ENCODE data around the gene ITGA6.

ITGA6 gene

GRCh38 chr2:172464400-172465129 lies 37.2 kb downstream of the ITGA6 start:
- ChIA-PET CTCF (interaction anchor here (0.7 to 1.8 kb wide), 7 partner anchors 23 to 337 kb away, joined by 3 to 7 read pairs (median 3); no protein-coding TSS in a partner anchor), POLR2A (no interaction called here)
- DNase-seq (ENCODE audit: extremely low spot score): no peak
- TF ChIP-seq ZNF384 (IDR thresholded peaks at IDR 0.05) (no peak), FOXM1 (IDR thresholded peaks at IDR 0.05; ENCODE audit: borderline replicate concordance) (no peak)

- TF ChIP-seq HDGF (IDR thresholded peaks at IDR 0.05; ENCODE audit: borderline replicate concordance) (no peak), L3MBTL2 (conservative IDR thresholded peaks at IDR 0.05) (peak; percentile 79)
- DNase-seq (ENCODE audit: extremely low spot score): peak; percentile 66
- ChIA-PET CTCF (interaction anchor here (0.7 to 1.8 kb wide), 7 partner anchors 10 to 338 kb away, joined by 3 to 7 read pairs (median 3); no protein-coding TSS in a partner anchor), POLR2A (no interaction called here)
These were observed 38.3 kb downstream of the ITGA6 start for GRCh38 chr2:172465417-172466334.

GRCh38 chr2:172467382-172467781 lies 40.0 kb downstream of the ITGA6 start:
- POLR2A ChIA-PET: no interaction called here
- CTCF ChIA-PET: interaction anchor here (0.6 to 1.0 kb wide), 3 partner anchors 38 to 182 kb away, joined by 3 read pairs; no protein-coding TSS in a partner anchor
- TF ChIP-seq HDGF (IDR thresholded peaks at IDR 0.05; ENCODE audit: borderline replicate concordance) (no peak), TARDBP (IDR thresholded peaks at IDR 0.05) (no peak)
- no peak for DNase-seq (ENCODE audit: extremely low spot score)

GRCh38 chr2:172470958-172471922 lies 43.9 kb downstream of the ITGA6 start:
- DNase-seq (ENCODE audit: extremely low spot score): no peak
- POLR2A ChIA-PET: no interaction called here
- no peak for TF ChIP-seq FOXK2 (IDR thresholded peaks at IDR 0.05)
- no peak for TF ChIP-seq L3MBTL2 (conservative IDR thresholded peaks at IDR 0.05)
- no peak for TF ChIP-seq SUZ12 (IDR thresholded peaks at IDR 0.05)
- no peak for TF ChIP-seq ARNT (IDR thresholded peaks at IDR 0.05)
- no peak for TF ChIP-seq NFRKB (IDR thresholded peaks at IDR 0.05)
- TF ChIP-seq FOXM1 (IDR thresholded peaks at IDR 0.05; ENCODE audit: borderline replicate concordance): no peak
- TF ChIP-seq BHLHE40 (IDR thresholded peaks at IDR 0.05; ENCODE audit: borderline replicate concordance): no peak
- no peak for TF ChIP-seq FOXA1 (IDR thresholded peaks at IDR 0.05)
- no peak for TF ChIP-seq HDGF (IDR thresholded peaks at IDR 0.05; ENCODE audit: borderline replicate concordance)
- no peak for TF ChIP-seq ELF4 (IDR thresholded peaks at IDR 0.05)
- no peak for TF ChIP-seq PKNOX1 (IDR thresholded peaks at IDR 0.05)
- CTCF ChIA-PET: no interaction called here

- POLR2A ChIA-PET: no interaction called here
- TF ChIP-seq PKNOX1 (IDR thresholded peaks at IDR 0.05) (peak; percentile 87), NFRKB (IDR thresholded peaks at IDR 0.05) (no peak)
- DNase-seq (ENCODE audit: extremely low spot score): peak; percentile 20
- CTCF ChIA-PET: no interaction called here
These were observed 45.2 kb downstream of the ITGA6 start for GRCh38 chr2:172472446-172473033.

- TF ChIP-seq TARDBP (IDR thresholded peaks at IDR 0.05) (no peak), ELF4 (IDR thresholded peaks at IDR 0.05) (no peak), FOXK2 (IDR thresholded peaks at IDR 0.05) (no peak), NFRKB (IDR thresholded peaks at IDR 0.05) (no peak), SUZ12 (IDR thresholded peaks at IDR 0.05) (no peak), L3MBTL2 (conservative IDR thresholded peaks at IDR 0.05) (no peak), CTBP1 (IDR thresholded peaks at IDR 0.05; ENCODE audit: borderline replicate concordance) (no peak), LEF1 (IDR thresholded peaks at IDR 0.05; ENCODE audit: borderline replicate concordance) (no peak), ARNT (IDR thresholded peaks at IDR 0.05) (no peak), HDGF (IDR thresholded peaks at IDR 0.05; ENCODE audit: borderline replicate concordance) (no peak), ZNF384 (IDR thresholded peaks at IDR 0.05) (no peak)
- DNase-seq (ENCODE audit: extremely low spot score): no peak
- ChIA-PET POLR2A (no interaction called here), CTCF (interaction anchor here (0.6 kb wide), 1 partner anchor 31 kb away, joined by 5 read pairs; no protein-coding TSS in a partner anchor)
These were observed 45.8 kb downstream of the ITGA6 start for GRCh38 chr2:172473167-172473566.

All from HEK293T (cell line).